22Rv1 (cell line): ENCODE results near the gene PRCP.

ENCODE experiments used
- CTCF ChIP-seq: fragments of 450-650 bp; IDR thresholded peaks from 2 replicates; pipeline ENCODE4 v1.5.1; 2017; ENCODE audit warnings: mild to moderate bottlenecking
- ZFX ChIP-seq: fragments of 450-650 bp; IDR thresholded peaks from 2 replicates; pipeline ENCODE4 v1.6.1; 2017; ENCODE audit warnings: antibody characterized with exemption, borderline replicate concordance

DNA sequence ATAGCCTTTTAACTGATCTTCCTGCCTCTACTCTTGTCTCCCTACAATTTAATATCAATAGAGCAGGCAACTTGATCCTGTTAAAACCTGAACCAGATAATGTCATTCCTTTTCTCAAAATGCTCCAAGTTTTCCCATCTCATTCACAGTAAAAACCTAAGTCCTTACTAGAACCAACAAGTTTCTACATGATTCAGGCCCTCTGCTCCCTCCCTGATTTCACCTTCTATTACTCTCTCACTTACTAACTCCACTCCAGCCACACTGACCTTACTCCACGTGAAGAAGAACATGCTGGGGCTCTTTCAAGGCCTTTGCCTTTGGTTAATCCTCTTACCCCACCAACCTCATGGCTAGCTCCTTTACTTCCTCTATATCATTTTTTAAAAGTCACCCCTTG lies 71.1 kb downstream of the PRCP start:
- no peak for TF ChIP-seq CTCF
- TF ChIP-seq ZFX, result no peak
